Femur (tissue), 1 donor: Measurements from ENCODE around the gene DEGS2.
"Not testable (repeated sequence)": the region's sequence is repeated elsewhere in the genome, so short reads cannot be mapped to it uniquely, and the experiment has no call there.

Source experiments
- DNase-seq: peaks from one replicate; pipeline ENCODE4 v3.0.0-alpha.2; 2017

Gene DEGS2

GRCh38 chr14:100176811-100177327 lies 17.4 kb upstream of the DEGS2 start:
- DNase-seq: no peak

- DNase-seq: no peak
These were observed 13.9 kb upstream of the DEGS2 start for GRCh38 chr14:100173353-100173752.

- DNase-seq: no peak
These were observed 13.4 kb upstream of the DEGS2 start for GRCh38 chr14:100172811-100173210.

- DNase-seq: no peak
These were observed 11.4 kb upstream of the DEGS2 start for GRCh38 chr14:100170880-100171279.

- DNase-seq: no peak
These were observed 9.1 kb upstream of the DEGS2 start for GRCh38 chr14:100168506-100168905.

GRCh38 chr14:100165831-100166440 lies 6.5 kb upstream of the DEGS2 start:
- no peak for DNase-seq

GRCh38 chr14:100165376-100165775 lies 5.9 kb upstream of the DEGS2 start:
- DNase-seq: no peak

GRCh38 chr14:100160534-100160916 lies 1.1 kb upstream of the DEGS2 start:
- no peak for DNase-seq

- DNase-seq: no peak
These were observed 554 bp upstream of the DEGS2 start for GRCh38 chr14:100159865-100160533.

GRCh38 chr14:100158566-100159093 lies 815 bp downstream of the DEGS2 start:
- DNase-seq: no peak

- DNase-seq: not testable (repeated sequence)
These were observed 1.8 kb downstream of the DEGS2 start for GRCh38 chr14:100157548-100158232.

- no peak for DNase-seq
These were observed 2.7 kb downstream of the DEGS2 start for GRCh38 chr14:100156776-100157175.

- no peak for DNase-seq
These were observed 3.5 kb downstream of the DEGS2 start for GRCh38 chr14:100155756-100156616.

GRCh38 chr14:100155049-100155621 lies 4.3 kb downstream of the DEGS2 start:
- DNase-seq: no peak

GRCh38 chr14:100153560-100153959 lies 5.9 kb downstream of the DEGS2 start:
- no peak for DNase-seq

- DNase-seq: no peak
These were observed 7.4 kb downstream of the DEGS2 start for GRCh38 chr14:100152091-100152490.

- no peak for DNase-seq
These were observed 8.4 kb downstream of the DEGS2 start for GRCh38 chr14:100150932-100151587.

- no peak for DNase-seq
These were observed 9.4 kb downstream of the DEGS2 start for GRCh38 chr14:100149851-100150611.

- no peak for DNase-seq
These were observed 10.4 kb downstream of the DEGS2 start for GRCh38 chr14:100148837-100149731.
